ENCODE results near the gene IL5. TPM values are rescaled to one million over a fixed set of nuclear protein-coding genes. Genes with fewer than 3 reads are reported as not detected.

The IL5 gene
- total RNA-seq, 1 donor from 2014 or later: not detected

GRCh38 chr5:132498152-132498551 lies 45.2 kb downstream of the IL5 start:
- peak; percentile 69 for DNase-seq (ENCODE audit: extremely low spot score, unreplicated experiment)

GRCh38 chr5:132497488-132497997 lies 45.8 kb downstream of the IL5 start:
- Mint-ChIP-seq H3K27ac (ENCODE audit: unreplicated experiment) (peak overlapping the region; percentile 92), H3K9me3 (ENCODE audit: unreplicated experiment) (no peaks in the 10 kb centered on the region), H3K36me3 (ENCODE audit: unreplicated experiment) (no peaks in the 10 kb centered on the region), H3K4me1 (ENCODE audit: unreplicated experiment) (peaks cover 63% of the 10 kb centered on the region), H3K4me3 (ENCODE audit: unreplicated experiment) (peak overlapping the region; percentile 80), H3K27me3 (ENCODE audit: unreplicated experiment) (no peaks in the 10 kb centered on the region)
- TF ChIP-seq CTCF (IDR thresholded peaks at IDR 0.05): no peak
- DNase-seq (ENCODE audit: extremely low spot score, unreplicated experiment): peak; percentile 87

More at GRCh38 chr5:132498152-132498551, 45.2 kb downstream of the IL5 start:
- Mint-ChIP-seq H3K9me3 (ENCODE audit: unreplicated experiment) (no peaks in the 10 kb centered on the region), H3K27me3 (ENCODE audit: unreplicated experiment) (no peaks in the 10 kb centered on the region), H3K27ac (ENCODE audit: unreplicated experiment) (peak overlapping the region; percentile 92), H3K36me3 (ENCODE audit: unreplicated experiment) (no peaks in the 10 kb centered on the region), H3K4me1 (ENCODE audit: unreplicated experiment) (peaks cover 68% of the 10 kb centered on the region), H3K4me3 (ENCODE audit: unreplicated experiment) (no peak overlapping the region)
- no peak for TF ChIP-seq CTCF (IDR thresholded peaks at IDR 0.05)

GRCh38 chr5:132496631-132497487 lies 46.5 kb downstream of the IL5 start:
- peak overlapping the region; percentile 92 for H3K27ac Mint-ChIP-seq (ENCODE audit: unreplicated experiment)
- no peaks in the 10 kb centered on the region for H3K36me3 Mint-ChIP-seq (ENCODE audit: unreplicated experiment)
- peak; percentile 94 for DNase-seq (ENCODE audit: extremely low spot score, unreplicated experiment)
- no peaks in the 10 kb centered on the region for H3K27me3 Mint-ChIP-seq (ENCODE audit: unreplicated experiment)
- peak overlapping the region; percentile 80 for H3K4me3 Mint-ChIP-seq (ENCODE audit: unreplicated experiment)
- no peaks in the 10 kb centered on the region for H3K9me3 Mint-ChIP-seq (ENCODE audit: unreplicated experiment)
- H3K4me1 Mint-ChIP-seq (ENCODE audit: unreplicated experiment): peaks cover 61% of the 10 kb centered on the region
- no peak for TF ChIP-seq CTCF (IDR thresholded peaks at IDR 0.05)

GRCh38 chr5:132496191-132496630 lies 47.1 kb downstream of the IL5 start:
- Mint-ChIP-seq H3K27ac (ENCODE audit: unreplicated experiment) (peak overlapping the region; percentile 92), H3K9me3 (ENCODE audit: unreplicated experiment) (no peaks in the 10 kb centered on the region), H3K4me3 (ENCODE audit: unreplicated experiment) (peak overlapping the region; percentile 80), H3K36me3 (ENCODE audit: unreplicated experiment) (no peaks in the 10 kb centered on the region), H3K4me1 (ENCODE audit: unreplicated experiment) (peaks cover 62% of the 10 kb centered on the region), H3K27me3 (ENCODE audit: unreplicated experiment) (no peaks in the 10 kb centered on the region)
- TF ChIP-seq CTCF (IDR thresholded peaks at IDR 0.05): no peak
- peak; percentile 91 for DNase-seq (ENCODE audit: extremely low spot score, unreplicated experiment)

- TF ChIP-seq CTCF (IDR thresholded peaks at IDR 0.05): peak; percentile 22
- DNase-seq (ENCODE audit: extremely low spot score, unreplicated experiment): peak; percentile 95
- Mint-ChIP-seq H3K9me3 (ENCODE audit: unreplicated experiment) (no peaks in the 10 kb centered on the region), H3K4me1 (ENCODE audit: unreplicated experiment) (peaks cover 64% of the 10 kb centered on the region), H3K27me3 (ENCODE audit: unreplicated experiment) (no peaks in the 10 kb centered on the region), H3K36me3 (ENCODE audit: unreplicated experiment) (no peaks in the 10 kb centered on the region), H3K27ac (ENCODE audit: unreplicated experiment) (peak overlapping the region; percentile 92), H3K4me3 (ENCODE audit: unreplicated experiment) (peak overlapping the region; percentile 80)
Measured at GRCh38 chr5:132495667-132496190, 47.6 kb downstream of the IL5 start.
